ENCODE results near the gene MC1R.

- TF ChIP-seq, protein P1, sequence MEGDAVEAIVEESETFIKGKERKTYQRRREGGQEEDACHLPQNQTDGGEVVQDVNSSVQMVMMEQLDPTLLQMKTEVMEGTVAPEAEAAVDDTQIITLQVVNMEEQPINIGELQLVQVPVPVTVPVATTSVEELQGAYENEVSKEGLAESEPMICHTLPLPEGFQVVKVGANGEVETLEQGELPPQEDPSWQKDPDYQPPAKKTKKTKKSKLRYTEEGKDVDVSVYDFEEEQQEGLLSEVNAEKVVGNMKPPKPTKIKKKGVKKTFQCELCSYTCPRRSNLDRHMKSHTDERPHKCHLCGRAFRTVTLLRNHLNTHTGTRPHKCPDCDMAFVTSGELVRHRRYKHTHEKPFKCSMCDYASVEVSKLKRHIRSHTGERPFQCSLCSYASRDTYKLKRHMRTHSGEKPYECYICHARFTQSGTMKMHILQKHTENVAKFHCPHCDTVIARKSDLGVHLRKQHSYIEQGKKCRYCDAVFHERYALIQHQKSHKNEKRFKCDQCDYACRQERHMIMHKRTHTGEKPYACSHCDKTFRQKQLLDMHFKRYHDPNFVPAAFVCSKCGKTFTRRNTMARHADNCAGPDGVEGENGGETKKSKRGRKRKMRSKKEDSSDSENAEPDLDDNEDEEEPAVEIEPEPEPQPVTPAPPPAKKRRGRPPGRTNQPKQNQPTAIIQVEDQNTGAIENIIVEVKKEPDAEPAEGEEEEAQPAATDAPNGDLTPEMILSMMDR (IDR thresholded peaks at IDR 0.05; ENCODE audit: control extremely low read depth in 1 of 3, insufficient read depth in 1 of 3, low read depth in 1 of 3, low read length in 3 of 3), result no peak
- no peak for TF ChIP-seq POLR2A (IDR thresholded peaks at IDR 0.05; ENCODE audit: control extremely low read depth in 1 of 2, low read depth in 2 of 2, low read length in 2 of 2)
- no peak for TF ChIP-seq EZH2 (IDR thresholded peaks at IDR 0.05; ENCODE audit: low read depth, low read length, severe bottlenecking)
- no peak for TF ChIP-seq RAD21 (IDR thresholded peaks at IDR 0.05 in 1 of 2, conservative IDR thresholded peaks at IDR 0.05 in 1 of 2; ENCODE audit: low read depth in 2 of 2, low read length in 2 of 2)
- no peak for TF ChIP-seq ATF2 (IDR thresholded peaks at IDR 0.05; ENCODE audit: low read length)
- TF ChIP-seq CHD1 (IDR thresholded peaks at IDR 0.05; ENCODE audit: low read depth, low read length), result no peak
- TF ChIP-seq GABPA (IDR thresholded peaks at IDR 0.05; ENCODE audit: borderline replicate concordance, insufficient read depth, low read length), result no peak
- TF ChIP-seq, protein P2, sequence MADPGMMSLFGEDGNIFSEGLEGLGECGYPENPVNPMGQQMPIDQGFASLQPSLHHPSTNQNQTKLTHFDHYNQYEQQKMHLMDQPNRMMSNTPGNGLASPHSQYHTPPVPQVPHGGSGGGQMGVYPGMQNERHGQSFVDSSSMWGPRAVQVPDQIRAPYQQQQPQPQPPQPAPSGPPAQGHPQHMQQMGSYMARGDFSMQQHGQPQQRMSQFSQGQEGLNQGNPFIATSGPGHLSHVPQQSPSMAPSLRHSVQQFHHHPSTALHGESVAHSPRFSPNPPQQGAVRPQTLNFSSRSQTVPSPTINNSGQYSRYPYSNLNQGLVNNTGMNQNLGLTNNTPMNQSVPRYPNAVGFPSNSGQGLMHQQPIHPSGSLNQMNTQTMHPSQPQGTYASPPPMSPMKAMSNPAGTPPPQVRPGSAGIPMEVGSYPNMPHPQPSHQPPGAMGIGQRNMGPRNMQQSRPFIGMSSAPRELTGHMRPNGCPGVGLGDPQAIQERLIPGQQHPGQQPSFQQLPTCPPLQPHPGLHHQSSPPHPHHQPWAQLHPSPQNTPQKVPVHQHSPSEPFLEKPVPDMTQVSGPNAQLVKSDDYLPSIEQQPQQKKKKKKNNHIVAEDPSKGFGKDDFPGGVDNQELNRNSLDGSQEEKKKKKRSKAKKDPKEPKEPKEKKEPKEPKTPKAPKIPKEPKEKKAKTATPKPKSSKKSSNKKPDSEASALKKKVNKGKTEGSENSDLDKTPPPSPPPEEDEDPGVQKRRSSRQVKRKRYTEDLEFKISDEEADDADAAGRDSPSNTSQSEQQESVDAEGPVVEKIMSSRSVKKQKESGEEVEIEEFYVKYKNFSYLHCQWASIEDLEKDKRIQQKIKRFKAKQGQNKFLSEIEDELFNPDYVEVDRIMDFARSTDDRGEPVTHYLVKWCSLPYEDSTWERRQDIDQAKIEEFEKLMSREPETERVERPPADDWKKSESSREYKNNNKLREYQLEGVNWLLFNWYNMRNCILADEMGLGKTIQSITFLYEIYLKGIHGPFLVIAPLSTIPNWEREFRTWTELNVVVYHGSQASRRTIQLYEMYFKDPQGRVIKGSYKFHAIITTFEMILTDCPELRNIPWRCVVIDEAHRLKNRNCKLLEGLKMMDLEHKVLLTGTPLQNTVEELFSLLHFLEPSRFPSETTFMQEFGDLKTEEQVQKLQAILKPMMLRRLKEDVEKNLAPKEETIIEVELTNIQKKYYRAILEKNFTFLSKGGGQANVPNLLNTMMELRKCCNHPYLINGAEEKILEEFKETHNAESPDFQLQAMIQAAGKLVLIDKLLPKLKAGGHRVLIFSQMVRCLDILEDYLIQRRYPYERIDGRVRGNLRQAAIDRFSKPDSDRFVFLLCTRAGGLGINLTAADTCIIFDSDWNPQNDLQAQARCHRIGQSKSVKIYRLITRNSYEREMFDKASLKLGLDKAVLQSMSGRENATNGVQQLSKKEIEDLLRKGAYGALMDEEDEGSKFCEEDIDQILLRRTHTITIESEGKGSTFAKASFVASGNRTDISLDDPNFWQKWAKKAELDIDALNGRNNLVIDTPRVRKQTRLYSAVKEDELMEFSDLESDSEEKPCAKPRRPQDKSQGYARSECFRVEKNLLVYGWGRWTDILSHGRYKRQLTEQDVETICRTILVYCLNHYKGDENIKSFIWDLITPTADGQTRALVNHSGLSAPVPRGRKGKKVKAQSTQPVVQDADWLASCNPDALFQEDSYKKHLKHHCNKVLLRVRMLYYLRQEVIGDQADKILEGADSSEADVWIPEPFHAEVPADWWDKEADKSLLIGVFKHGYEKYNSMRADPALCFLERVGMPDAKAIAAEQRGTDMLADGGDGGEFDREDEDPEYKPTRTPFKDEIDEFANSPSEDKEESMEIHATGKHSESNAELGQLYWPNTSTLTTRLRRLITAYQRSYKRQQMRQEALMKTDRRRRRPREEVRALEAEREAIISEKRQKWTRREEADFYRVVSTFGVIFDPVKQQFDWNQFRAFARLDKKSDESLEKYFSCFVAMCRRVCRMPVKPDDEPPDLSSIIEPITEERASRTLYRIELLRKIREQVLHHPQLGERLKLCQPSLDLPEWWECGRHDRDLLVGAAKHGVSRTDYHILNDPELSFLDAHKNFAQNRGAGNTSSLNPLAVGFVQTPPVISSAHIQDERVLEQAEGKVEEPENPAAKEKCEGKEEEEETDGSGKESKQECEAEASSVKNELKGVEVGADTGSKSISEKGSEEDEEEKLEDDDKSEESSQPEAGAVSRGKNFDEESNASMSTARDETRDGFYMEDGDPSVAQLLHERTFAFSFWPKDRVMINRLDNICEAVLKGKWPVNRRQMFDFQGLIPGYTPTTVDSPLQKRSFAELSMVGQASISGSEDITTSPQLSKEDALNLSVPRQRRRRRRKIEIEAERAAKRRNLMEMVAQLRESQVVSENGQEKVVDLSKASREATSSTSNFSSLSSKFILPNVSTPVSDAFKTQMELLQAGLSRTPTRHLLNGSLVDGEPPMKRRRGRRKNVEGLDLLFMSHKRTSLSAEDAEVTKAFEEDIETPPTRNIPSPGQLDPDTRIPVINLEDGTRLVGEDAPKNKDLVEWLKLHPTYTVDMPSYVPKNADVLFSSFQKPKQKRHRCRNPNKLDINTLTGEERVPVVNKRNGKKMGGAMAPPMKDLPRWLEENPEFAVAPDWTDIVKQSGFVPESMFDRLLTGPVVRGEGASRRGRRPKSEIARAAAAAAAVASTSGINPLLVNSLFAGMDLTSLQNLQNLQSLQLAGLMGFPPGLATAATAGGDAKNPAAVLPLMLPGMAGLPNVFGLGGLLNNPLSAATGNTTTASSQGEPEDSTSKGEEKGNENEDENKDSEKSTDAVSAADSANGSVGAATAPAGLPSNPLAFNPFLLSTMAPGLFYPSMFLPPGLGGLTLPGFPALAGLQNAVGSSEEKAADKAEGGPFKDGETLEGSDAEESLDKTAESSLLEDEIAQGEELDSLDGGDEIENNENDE (IDR thresholded peaks at IDR 0.05; ENCODE audit: insufficient replicate concordance, low read length), result no peak
- no peak for TF ChIP-seq POLR2AphosphoS5 (IDR thresholded peaks at IDR 0.05; ENCODE audit: low read depth, low read length)
- no peak for TF ChIP-seq CBX8 (IDR thresholded peaks at IDR 0.05; ENCODE audit: borderline replicate concordance, low read depth, low read length)
- no peak for TF ChIP-seq ZNF274 (IDR thresholded peaks at IDR 0.05; ENCODE audit: borderline replicate concordance, extremely low read depth, low read length)
- no peak for TF ChIP-seq ASH2L (IDR thresholded peaks at IDR 0.05; ENCODE audit: low read length)
- no peak for TF ChIP-seq NRF1 (IDR thresholded peaks at IDR 0.05; ENCODE audit: low read depth, low read length)
- no peak for TF ChIP-seq JUND (IDR thresholded peaks at IDR 0.05; ENCODE audit: low read length)
These were observed 51.2 kb downstream of the MC1R start for GRCh38 chr16:89969741-89970410.
